ENCODE data around the gene LYPD1.

Gene LYPD1

DNA sequence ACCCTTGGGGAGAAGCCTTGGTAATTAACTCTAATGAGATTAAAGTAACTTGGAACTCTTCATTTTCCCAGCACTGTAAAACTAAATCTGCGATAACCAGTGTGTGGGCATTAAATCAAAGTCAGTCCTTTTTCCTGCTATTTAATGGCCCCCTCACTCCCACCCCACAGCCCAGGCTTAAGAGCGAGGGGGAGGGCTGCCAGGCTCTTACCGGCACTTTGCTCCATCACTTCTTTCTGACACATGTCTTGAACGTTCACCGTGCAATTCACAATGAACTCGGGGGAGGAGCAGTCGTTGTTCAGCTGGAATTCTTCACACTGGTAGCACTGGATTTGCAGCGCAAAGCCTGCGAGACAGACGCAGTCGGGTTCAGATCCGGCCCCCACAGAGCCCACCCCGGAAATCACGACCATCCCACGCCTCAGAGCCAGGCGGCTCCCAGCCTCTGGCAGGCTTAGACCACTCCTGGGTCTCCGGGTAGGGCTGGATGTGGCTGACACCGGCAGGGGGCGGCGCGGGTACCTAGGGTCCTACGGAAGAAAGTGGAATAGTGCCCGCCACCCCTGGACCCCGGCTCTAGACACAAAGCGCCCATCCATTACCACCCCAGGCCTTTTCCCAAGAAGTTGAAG is 1.7 kb downstream of the LYPD1 start:
- DNase-seq (ENCODE audit: low spot score), result no peak

DNA sequence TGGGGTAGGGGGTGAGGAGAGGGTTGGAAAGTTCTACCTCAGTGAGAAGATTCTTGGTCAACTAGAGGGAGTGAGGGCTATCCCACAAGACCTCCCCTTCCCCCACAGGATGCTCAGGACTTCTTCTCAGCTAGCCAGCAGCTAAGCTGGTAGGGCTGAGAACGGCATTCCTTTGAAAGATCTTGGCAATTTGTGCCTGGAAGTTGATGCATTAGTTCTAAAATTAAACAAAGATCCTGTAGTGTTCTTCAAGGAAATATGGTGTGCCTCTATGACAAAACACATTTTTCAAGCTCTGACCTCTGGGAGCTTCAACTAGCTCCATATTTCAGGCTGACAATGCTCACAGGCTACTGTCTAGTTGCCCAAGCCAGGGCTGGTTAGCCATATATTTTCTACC is 2.3 kb downstream of the LYPD1 start:
- DNase-seq (ENCODE audit: low spot score), result no peak

DNA sequence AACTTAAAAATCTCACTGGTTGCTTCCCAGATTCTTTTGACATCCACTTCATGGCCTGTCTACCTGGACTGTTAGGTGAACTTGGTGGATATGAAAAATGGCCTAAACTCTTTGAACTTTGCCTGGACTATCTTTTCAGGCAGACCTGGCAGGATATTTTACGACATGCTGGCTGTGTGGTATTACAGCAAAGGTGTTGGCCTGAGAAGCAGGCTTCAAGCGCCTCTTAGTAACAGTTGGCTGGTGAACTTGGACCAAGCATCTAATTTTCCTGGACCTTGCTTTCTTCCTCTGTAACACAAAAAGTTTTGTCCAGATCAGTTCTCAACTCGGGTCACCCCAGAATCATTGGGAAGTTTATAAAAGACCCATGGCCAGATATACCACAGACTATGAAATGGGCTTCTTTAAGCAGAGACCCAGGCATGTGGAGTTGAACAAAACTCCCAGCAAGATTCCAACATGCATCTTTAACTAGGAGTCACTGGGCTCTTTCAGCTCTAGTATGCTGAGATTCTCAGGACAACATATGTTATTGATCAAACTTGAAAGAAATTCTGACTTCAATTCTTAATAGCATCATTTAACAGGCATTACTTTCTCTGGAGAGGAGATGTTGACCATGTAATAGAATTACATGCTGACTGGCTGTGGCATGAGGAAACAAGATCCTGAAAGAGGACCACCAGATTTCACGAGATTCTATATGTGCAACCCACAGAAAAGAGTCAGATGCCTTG is 4.4 kb downstream of the LYPD1 start:
- no peak for DNase-seq (ENCODE audit: low spot score)

DNA sequence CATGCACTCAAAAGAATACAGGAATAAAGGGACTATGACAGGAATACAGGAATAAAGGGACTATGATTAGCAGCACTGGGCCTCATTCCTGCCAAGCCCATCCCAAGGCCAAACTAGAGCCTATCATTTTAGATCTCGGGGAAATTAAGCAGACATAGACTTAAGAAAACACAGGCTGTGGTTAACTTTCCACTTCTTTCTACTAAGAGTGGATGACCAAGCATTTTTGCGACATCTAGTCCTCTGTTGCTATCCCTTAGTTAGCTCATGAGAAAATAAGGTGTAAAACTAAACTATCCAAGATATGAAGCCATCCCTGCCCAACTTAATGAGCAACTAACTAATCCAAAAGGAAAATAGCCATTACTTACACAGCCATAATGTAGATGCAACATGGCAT is 5.9 kb downstream of the LYPD1 start:
- no peak for DNase-seq (ENCODE audit: low spot score)

DNA sequence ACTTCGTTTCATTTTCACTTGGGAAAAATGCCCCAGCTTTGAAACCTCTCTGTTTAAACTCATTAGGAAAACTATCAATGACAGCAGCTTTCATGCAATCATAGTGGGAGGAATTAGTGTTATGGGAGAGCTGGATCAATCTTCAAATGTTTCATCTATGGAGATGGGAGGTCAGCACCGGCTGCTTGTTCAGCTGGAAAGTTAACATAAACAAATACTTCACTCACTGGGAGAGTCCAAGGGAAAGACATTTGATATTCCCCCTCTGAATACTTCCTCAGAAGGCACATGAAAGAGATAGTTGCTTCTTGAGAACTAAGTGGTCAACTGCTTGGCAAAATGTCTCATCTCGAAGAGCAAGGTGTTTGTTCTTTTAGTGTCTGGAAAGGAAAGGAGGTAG is 7.3 kb downstream of the LYPD1 start:
- DNase-seq (ENCODE audit: low spot score), result no peak

DNA sequence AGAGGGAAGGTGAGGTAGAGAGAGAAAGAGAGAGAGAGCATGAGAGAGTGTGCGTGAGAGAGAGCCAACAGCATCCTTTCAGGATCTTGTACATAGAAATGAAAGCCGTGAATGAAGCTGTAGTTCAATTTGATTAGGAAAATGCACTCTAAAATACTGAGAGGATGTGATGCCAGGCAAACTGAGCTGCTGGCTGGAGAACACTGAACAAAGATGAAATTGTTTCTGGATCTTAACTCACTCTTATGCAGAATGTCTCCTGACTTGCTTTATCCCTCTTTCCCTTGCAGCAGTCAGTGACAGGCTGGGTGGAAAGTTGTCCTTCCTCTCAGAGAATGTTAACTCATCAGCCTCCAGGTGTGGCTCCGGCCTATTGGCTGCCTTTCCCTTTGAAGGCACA is 10.7 kb downstream of the LYPD1 start:
- no peak for DNase-seq (ENCODE audit: low spot score)

DNA sequence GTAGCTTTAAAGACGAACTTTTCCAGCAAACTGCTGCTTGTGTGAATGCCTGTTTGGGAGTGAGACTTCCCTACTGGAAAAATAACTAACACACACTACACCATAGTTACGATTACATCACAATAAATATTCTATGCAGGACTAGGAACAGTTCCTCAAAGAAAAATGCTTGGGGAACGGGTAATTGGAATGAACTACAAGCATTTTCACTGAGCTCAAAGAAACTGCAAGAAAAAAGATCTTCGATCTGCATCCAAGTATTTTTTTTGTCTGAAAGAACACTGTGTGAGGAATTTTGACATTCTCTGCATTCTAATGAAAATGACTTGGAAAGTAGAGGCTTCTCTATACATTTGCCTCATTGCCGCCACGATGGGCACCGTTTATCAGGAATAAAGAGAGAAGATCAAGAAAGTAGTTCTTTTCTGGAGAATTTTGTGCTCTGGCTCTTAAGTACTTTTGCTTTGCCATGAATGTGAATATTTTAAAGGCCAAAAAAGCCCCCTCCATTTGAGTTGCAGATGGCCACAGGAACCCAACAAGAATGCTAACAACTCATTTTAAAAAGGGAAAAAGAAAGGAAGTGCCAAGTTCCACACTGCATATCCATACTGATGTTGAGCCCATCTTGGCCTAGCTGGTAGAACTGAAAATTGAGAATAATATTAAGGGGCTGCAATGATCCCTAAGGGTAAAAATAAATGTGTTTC is 13.6 kb downstream of the LYPD1 start:
- no peak for DNase-seq (ENCODE audit: low spot score)

DNA sequence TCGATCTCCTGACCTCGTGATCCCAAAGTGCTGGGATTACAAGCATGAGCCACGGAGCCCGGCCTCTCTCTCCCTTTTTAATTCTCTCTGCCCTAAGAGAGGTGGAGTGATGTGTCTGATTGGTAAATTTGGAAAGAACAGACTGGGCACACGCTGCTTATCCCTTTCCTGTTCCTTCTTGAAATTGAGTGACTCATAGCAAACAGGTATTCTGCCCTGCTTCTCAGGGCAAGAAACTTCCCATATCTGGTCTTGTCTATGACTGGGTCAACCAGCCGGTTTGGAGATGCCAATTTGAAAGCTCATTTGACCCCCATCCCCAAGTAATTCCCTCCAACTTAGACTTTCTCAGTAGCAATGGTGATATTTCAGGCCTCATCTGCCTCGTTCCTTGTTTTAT is 15.0 kb downstream of the LYPD1 start:
- DNase-seq (ENCODE audit: low spot score), result no peak

DNA sequence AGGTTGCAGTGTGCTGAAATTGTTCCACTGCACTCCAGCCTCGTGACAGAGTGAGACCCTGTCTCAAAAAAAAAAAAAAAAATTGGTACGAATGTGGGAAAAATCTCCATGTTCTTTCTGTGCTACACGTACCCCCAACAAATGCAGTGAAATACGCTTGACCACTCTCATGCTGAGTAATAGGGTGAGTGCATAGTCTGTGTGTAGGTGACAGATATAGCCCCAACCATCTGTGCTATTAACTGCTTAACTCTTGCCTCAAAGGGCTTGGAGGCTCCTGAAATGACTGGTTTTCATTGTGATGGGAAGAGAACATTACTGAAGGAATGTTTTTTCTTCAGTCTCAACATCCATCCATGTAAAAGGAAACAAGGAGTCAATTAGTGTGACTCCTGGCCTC is 15.7 kb downstream of the LYPD1 start:
- DNase-seq (ENCODE audit: low spot score), result no peak

DNA sequence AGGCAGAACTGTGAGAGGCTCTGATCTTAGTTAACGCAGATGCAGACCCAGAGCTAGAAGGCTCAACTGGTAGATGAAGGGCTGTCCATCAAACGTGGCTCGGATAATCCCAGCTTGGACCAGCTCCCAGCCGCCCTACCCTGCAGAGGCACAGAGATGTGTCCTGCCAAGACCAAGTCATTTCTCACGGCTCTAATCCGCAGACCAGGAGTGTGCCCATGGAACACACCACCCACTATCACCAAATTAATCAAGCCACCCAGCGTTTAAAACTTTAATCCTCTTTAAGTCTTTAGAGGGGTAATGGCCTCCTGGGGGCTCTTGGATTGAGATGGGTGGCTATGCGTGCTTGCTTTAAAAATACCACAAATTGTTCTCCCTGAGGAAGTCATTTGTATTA is 17.5 kb downstream of the LYPD1 start:
- DNase-seq (ENCODE audit: low spot score), result no peak

DNA sequence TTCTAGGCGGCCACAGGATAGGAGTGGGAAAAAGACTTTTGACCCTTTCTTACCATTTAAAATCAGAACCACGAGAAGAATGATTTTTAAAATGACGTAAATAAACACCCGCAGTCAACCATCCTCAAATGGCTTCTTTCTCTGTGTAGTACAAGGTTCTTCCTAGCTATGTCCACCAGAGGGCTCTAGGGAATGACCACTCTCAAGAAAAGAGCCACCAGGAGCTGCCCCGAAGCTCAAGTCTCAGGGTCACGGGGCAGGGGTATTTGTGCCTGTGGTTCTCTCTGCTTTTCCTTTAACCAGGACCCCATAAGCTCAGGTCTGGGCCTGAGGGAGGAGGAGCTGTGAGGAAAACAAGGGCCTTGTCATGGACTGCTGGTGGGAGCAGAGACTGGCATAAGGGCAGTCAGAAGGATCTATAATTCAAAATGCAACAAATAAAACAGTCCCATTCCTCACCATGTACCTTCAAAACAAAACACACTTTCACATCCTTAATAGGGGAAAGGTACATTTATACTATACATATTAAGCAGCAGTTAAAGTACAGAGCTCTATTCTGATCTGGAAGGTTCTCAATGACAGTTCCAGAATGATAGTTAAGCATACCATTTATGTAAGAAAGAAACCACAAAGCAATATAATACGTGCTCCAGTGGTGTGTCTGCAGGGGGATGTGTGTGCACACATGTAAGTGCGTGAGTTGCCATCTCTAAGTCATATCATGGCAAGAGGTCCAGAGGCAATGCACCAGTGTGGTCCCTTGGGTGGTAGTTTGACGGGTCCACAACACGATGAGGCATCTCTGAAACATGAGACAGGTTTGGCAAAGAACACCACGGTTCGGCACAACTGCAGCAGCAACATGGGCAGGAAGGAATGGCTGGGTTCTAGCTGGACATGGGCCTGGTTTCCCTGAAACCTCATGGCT is 18.6 kb downstream of the LYPD1 start:
- peak; percentile 62 for DNase-seq (ENCODE audit: low spot score)

DNA sequence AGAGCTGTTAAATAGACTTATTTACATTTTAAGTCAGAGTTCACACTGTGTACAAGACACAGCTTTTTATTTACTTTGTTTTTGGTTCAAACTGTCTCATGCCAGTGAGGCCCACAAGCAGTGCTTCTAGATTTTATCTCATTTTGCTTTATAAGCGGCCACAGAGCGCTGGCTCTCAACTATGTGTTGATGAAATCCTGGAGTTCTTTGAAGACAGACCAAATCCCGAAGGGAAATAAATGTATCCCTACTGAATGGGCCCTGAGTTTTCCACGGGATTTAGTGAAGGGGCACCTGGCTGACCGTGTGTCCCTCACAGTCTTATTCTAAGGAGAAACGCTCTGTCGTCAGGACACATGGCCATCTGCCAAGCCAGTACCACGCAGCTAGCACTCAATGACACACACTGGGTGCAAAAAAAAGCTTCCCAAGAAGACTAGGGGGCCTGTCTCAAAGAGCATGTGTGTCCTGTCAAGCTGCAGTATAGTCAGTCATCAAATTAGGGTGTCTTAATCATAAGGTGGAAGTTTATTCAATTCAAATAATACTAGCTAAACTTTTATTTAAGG is 23.4 kb downstream of the LYPD1 start:
- DNase-seq (ENCODE audit: low spot score), result no peak

DNA sequence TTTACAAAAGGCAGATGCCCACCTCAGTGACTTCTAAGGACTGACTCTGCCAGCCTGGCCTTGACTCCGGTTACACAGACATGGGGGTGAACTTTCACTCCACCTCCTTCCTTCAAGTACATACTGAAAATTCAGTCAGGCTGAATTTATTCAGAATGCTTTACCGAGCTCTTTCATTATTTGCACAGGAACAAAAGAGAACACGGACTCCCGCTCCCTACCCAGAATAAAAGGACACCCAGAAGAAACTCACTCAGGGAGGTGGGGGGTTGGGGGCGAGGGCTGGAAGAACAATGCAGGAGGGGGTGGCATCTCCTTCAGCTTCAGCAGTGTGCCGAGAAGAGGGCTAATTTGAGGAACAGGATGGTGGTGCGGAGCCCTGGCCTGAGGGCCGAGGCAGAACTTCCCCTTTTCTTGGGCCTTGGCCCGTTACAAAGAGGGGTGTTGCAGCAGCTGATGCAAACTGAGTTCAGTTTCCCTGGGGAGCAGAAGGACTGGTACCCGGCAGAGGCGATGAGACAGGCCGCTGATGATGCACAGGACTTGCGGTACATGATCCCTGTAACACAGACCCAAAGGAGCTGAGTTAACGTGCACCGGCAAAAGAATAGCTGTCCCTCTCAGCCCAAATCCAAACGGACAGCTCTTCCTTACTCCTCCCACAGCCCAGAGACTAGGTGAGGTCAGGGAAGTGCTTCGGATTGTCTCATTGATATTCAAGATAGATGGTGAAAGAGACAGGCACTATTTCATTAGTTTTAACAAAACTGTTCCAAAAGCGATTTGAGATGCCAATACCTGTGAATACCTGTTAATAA is 24.1 kb downstream of the LYPD1 start:
- DNase-seq (ENCODE audit: low spot score), result no peak

DNA sequence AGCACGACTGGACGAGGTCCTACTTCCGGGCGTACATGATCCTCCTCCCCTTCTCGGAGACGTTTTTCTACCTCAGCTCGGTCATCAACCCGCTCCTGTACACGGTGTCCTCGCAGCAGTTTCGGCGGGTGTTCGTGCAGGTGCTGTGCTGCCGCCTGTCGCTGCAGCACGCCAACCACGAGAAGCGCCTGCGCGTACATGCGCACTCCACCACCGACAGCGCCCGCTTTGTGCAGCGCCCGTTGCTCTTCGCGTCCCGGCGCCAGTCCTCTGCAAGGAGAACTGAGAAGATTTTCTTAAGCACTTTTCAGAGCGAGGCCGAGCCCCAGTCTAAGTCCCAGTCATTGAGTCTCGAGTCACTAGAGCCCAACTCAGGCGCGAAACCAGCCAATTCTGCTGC is 24.8 kb downstream of the LYPD1 start:
- no peak for DNase-seq (ENCODE audit: low spot score)

DNA sequence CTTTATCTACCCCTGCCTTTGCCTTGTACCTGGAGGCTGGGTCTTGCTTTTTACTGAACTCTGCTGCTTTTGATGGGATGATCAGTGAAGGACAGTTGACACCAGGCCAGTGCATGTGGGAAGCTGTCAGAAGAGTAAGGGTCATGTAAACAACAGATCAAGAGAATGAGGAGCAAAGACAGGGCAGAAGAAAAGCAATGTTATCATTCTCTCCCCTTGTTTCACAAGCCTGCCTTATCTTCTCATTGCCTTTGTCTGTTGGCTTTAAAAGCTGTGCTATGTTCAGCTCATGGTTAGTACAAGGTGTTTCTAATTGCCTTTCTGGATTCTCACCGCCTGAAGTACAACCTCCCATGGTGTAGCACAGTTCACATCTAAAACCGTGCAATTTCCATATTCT is 27.6 kb downstream of the LYPD1 start:
- no peak for DNase-seq (ENCODE audit: low spot score)

DNA sequence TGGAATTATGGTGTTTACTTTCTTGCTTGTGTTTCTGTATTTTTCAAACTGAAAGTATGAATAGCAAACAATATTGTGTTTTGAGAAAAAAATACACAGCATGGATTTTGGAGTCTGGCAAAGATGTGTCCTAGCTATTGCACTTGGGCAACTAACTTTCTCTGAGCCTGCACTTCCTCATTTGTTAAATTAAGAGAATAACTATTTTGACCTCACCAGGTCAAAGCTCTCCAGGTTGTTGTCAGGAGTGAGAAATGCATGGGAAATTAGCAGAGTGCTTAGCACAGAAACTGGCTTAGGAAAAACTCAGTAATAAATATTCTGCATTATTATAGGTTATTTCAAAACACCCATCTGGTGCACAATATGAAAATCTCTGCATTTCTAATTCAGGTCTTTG is 28.2 kb downstream of the LYPD1 start:
- DNase-seq (ENCODE audit: low spot score), result no peak

DNA sequence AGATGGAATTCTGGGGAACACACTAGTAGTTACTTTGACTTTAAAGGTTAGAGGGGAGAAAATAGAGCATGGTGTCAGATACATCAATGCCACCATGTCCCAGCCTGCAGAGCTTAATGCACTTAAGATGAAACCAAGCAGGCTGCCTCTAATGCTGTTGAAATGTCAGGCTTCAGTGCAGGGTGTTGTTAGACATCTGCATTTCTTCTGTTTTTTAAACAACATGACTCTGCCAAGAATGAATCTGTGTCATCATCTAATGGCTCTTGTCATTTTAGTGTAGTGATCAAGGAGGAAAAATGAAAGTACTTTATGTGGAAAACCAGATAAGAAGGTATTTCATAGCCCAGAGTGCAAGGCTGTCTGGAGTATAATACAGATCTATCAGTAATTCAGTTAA is 29.9 kb downstream of the LYPD1 start:
- no peak for DNase-seq (ENCODE audit: low spot score)

DNA sequence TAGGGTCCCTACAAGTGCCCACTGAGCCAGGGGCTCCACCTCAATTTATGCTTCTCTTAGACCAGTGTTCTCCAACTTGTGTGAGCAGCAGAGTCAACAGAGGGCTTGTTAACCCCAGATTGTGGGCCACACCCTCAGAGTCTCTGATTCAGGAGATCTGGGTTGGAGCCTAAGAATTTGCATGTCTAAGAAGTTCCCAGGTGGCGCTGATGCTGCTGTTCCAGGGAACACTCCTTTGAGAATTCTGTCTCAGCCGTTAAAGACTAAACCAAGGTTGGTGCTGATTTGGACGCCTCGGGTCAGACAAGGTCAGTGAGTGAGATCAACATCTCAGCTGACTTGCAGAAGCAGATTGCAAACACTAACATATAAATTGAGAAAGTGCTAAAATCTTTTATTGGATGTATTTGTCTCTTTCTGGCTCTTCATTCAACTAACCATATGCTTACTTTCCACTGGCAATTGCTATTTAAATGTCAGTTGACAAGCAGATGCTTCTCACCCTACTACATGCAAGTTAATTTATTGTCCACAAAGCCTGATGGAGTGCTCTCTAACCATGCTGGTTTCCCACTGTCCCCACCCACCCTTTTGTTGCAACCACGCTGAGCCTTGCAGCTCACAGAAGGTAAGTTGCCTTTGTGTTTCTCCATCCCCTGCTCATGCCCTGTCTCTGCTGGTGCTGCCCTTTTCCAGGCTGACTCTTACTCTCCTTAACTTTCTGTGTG is 31.5 kb downstream of the LYPD1 start:
- no peak for DNase-seq (ENCODE audit: low spot score)

DNA sequence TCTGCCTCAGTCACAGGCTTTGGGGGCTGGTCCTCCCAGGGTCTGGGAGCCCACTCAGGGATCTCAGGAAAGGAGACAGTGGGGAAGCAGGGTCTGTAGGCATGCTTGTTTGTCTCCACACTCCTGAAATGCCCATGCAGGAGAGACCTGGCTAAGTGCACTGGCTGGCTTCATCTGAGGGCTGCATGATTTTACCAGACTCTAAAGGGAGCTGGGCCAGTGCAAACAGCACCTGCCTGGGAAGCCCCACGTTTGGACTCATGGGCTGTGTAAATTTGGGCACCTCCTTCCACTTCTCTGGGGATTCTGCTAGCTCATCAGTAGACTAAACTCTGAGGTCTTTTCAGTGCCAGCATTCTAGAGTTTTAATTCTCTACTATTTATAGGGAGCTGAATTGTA is 33.7 kb downstream of the LYPD1 start:
- DNase-seq (ENCODE audit: low spot score), result no peak

DNA sequence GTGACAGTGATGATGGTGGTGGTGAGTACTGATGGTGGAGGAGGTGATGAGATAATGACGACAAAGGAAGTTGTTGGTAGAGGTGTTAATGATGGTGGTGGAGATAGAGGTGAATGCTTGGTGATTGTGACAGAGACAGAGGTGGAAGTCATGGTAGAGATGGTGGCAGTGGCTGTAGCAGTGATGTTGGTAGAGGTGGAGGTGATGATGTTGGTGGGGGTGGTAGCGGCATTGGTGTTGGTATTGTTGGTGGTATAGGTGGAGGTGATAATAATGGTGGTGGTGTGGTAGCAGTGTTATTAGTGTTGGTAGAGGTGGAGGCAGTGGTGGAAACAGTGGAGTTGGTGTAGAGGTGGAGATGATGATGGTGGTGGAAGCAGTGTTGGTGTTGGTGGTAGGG is 36.4 kb downstream of the LYPD1 start:
- no peak for DNase-seq (ENCODE audit: low spot score)
